Measurements from ENCODE around the gene MAP3K7. TPM values are rescaled to one million over a fixed set of nuclear protein-coding genes. Genes with fewer than 3 reads are reported as not detected.

The MAP3K7 gene
- total RNA-seq, 2 donors from 2014 or later: 40.1 to 50.9 TPM

- H3K27ac Mint-ChIP-seq: no peak overlapping the region
- Histone ChIP-seq H3K9me3 (ENCODE audit: control insufficient read depth, low read length) (no peaks in the 10 kb centered on the region), H3K27me3 (ENCODE audit: control insufficient read depth, insufficient read depth, low read length, poor library complexity, severe bottlenecking) (peaks cover 17% of the 10 kb centered on the region), H3K9ac (ENCODE audit: extremely low read depth, low read length, poor library complexity, severe bottlenecking) (no peak overlapping the region), H3K36me3 (ENCODE audit: control insufficient read depth, insufficient read depth, low read length) (no peaks in the 10 kb centered on the region), H3K4me3 (ENCODE audit: low read length) (peak overlapping the region; percentile 75), H3K4me1 (ENCODE audit: control insufficient read depth, insufficient read depth, low read length) (no peaks in the 10 kb centered on the region), H3K27ac (ENCODE audit: low read depth, low read length) (no peak overlapping the region)
- TF ChIP-seq CTCF (conservative IDR thresholded peaks at IDR 0.05): no peak
- peaks cover 24% of the 10 kb centered on the region for H3K4me1 Mint-ChIP-seq
- H3K9me3 Mint-ChIP-seq: no peaks in the 10 kb centered on the region
- H3K27me3 Mint-ChIP-seq (ENCODE audit: insufficient read depth): peaks cover 24% of the 10 kb centered on the region
- WGBS, 2 experiments (ENCODE audit: insufficient coverage in 1 of 2, insufficient read length in 1 of 2): 3 to 7% methylated on average over 9 to 72 of the region's 72 CpGs
- DNase-seq: peak; percentile 88
- H3K36me3 Mint-ChIP-seq (ENCODE audit: low read depth): no peaks in the 10 kb centered on the region
- H3K4me3 Mint-ChIP-seq: peak overlapping the region; percentile 70
Observed at GRCh38 chr6:90610751-90611542, 24.1 kb upstream of the MAP3K7 start.

GRCh38 chr6:90610301-90610750 lies 23.5 kb upstream of the MAP3K7 start:
- Histone ChIP-seq H3K27me3 (ENCODE audit: control insufficient read depth, insufficient read depth, low read length, poor library complexity, severe bottlenecking) (peaks cover 18% of the 10 kb centered on the region), H3K4me1 (ENCODE audit: control insufficient read depth, insufficient read depth, low read length) (no peaks in the 10 kb centered on the region), H3K27ac (ENCODE audit: low read depth, low read length) (no peak overlapping the region), H3K9me3 (ENCODE audit: control insufficient read depth, low read length) (no peaks in the 10 kb centered on the region), H3K36me3 (ENCODE audit: control insufficient read depth, insufficient read depth, low read length) (no peaks in the 10 kb centered on the region), H3K4me3 (ENCODE audit: low read length) (peak overlapping the region; percentile 75), H3K9ac (ENCODE audit: extremely low read depth, low read length, poor library complexity, severe bottlenecking) (no peak overlapping the region)
- DNase-seq: peak; percentile 63
- Mint-ChIP-seq H3K36me3 (ENCODE audit: low read depth) (no peaks in the 10 kb centered on the region), H3K4me3 (peak overlapping the region; percentile 70), H3K27ac (no peak overlapping the region), H3K27me3 (ENCODE audit: insufficient read depth) (peaks cover 24% of the 10 kb centered on the region), H3K9me3 (no peaks in the 10 kb centered on the region), H3K4me1 (peaks cover 27% of the 10 kb centered on the region)
- TF ChIP-seq CTCF (conservative IDR thresholded peaks at IDR 0.05): no peak
- WGBS, 2 experiments (ENCODE audit: insufficient coverage in 1 of 2, insufficient read length in 1 of 2): 31 to 49% methylated on average over 14 to 22 of the region's 22 CpGs

GRCh38 chr6:90605749-90606340 lies 19.0 kb upstream of the MAP3K7 start:
- Histone ChIP-seq H3K27ac (ENCODE audit: low read depth, low read length) (peak overlapping the region; percentile 22), H3K9me3 (ENCODE audit: control insufficient read depth, low read length) (no peaks in the 10 kb centered on the region), H3K4me1 (ENCODE audit: control insufficient read depth, insufficient read depth, low read length) (no peaks in the 10 kb centered on the region), H3K36me3 (ENCODE audit: control insufficient read depth, insufficient read depth, low read length) (no peaks in the 10 kb centered on the region), H3K9ac (ENCODE audit: extremely low read depth, low read length, poor library complexity, severe bottlenecking) (no peak overlapping the region), H3K4me3 (ENCODE audit: low read length) (no peak overlapping the region), H3K27me3 (ENCODE audit: control insufficient read depth, insufficient read depth, low read length, poor library complexity, severe bottlenecking) (peaks cover 37% of the 10 kb centered on the region)
- DNase-seq: no peak
- peaks cover 26% of the 10 kb centered on the region for H3K27me3 Mint-ChIP-seq (ENCODE audit: insufficient read depth)
- H3K36me3 Mint-ChIP-seq (ENCODE audit: low read depth): no peaks in the 10 kb centered on the region
- WGBS, 2 experiments (ENCODE audit: insufficient coverage in 1 of 2, insufficient read length in 1 of 2): 23 to 25% methylated on average over 1 of the region's 1 CpG
- H3K9me3 Mint-ChIP-seq: no peaks in the 10 kb centered on the region
- no peak for TF ChIP-seq CTCF (conservative IDR thresholded peaks at IDR 0.05)
- H3K27ac Mint-ChIP-seq: no peak overlapping the region
- peaks cover 13% of the 10 kb centered on the region for H3K4me1 Mint-ChIP-seq
- H3K4me3 Mint-ChIP-seq: no peak overlapping the region

Data from endodermal cell (in vitro differentiated cells).